SK-N-SH (cell line): ENCODE measurements around the gene MET.

ENCODE experiments used
- GABPA ChIP-seq: IDR thresholded peaks from 2 replicates; pipeline ENCODE4 v1.4.0; 2012; ENCODE audit warnings: low read depth, mild to moderate bottlenecking
- POLR2AphosphoS5 ChIP-seq: IDR thresholded peaks from 2 replicates; pipeline ENCODE4 v1.6.1; 2012; ENCODE audit warnings: low read depth, low read length
- SIN3A ChIP-seq: IDR thresholded peaks from 2 replicates; pipeline ENCODE4 v1.6.1; 2012; ENCODE audit warnings: low read depth, mild to moderate bottlenecking, low read length, moderate library complexity, borderline replicate concordance
- TAF1 ChIP-seq: IDR thresholded peaks from 2 replicates; pipeline ENCODE4 v1.6.1; 2012; ENCODE audit warnings: low read depth, mild to moderate bottlenecking, low read length, moderate library complexity, borderline replicate concordance
- TCF12 ChIP-seq: IDR thresholded peaks from 2 replicates; pipeline ENCODE4 v1.4.0; 2012
- TF ChIP-seq, protein P1 (sequence below): IDR thresholded peaks from 2 replicates; pipeline ENCODE4 v1.4.0; 2012; ENCODE audit warnings: low read depth
- TF ChIP-seq, protein P2 (sequence below): fragments of 200-600 bp; sonication (generic); IDR thresholded peaks from 2 replicates; pipeline ENCODE4 v1.6.1; 2017; ENCODE audit warnings: antibody characterized with exemption, mild to moderate bottlenecking, moderate library complexity

DNA sequence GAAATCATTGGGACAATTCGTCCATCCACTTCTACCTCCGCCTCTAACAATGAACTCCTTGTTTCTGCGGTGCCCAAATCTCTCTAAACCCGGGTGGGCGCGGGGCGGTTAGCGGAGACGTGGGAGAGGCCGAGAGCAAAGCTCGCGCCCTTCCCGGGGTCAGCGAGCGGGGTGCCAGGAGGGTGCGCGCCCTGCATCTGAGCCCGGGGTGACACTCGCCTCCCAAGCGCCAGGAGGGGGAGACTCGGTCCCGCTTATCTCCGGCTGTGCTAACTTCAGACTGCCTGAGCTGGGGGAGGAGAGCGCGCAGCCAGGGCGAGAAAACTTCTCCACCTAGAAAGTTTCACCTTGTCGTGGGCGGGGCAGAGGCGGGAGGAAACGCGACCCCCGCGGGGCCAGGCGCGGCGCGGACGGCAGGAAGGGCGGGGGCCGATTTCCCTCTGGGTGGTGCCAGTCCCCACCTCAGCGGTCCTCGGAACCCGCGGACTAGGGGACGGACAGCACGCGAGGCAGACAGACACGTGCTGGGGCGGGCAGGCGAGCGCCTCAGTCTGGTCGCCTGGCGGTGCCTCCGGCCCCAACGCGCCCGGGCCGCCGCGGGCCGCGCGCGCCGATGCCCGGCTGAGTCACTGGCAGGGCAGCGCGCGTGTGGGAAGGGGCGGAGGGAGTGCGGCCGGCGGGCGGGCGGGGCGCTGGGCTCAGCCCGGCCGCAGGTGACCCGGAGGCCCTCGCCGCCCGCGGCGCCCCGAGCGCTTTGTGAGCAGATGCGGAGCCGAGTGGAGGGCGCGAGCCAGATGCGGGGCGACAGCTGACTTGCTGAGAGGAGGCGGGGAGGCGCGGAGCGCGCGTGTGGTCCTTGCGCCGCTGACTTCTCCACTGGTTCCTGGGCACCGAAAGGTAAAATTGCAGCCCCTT, at the start of gene MET:
- TF ChIP-seq, protein P1, sequence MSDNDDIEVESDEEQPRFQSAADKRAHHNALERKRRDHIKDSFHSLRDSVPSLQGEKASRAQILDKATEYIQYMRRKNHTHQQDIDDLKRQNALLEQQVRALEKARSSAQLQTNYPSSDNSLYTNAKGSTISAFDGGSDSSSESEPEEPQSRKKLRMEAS, result peak; percentile 95
- TF ChIP-seq TAF1 (0 out of 2 replicates have a peak, but pooled peaks have one; percentile 19), TCF12 (no peak), GABPA (no peak), SIN3A (peak; percentile 16; the same call in 1 of the 2 replicates), POLR2AphosphoS5 (peak; percentile 32; the same call in 1 of the 2 replicates)
- TF ChIP-seq, protein P2, sequence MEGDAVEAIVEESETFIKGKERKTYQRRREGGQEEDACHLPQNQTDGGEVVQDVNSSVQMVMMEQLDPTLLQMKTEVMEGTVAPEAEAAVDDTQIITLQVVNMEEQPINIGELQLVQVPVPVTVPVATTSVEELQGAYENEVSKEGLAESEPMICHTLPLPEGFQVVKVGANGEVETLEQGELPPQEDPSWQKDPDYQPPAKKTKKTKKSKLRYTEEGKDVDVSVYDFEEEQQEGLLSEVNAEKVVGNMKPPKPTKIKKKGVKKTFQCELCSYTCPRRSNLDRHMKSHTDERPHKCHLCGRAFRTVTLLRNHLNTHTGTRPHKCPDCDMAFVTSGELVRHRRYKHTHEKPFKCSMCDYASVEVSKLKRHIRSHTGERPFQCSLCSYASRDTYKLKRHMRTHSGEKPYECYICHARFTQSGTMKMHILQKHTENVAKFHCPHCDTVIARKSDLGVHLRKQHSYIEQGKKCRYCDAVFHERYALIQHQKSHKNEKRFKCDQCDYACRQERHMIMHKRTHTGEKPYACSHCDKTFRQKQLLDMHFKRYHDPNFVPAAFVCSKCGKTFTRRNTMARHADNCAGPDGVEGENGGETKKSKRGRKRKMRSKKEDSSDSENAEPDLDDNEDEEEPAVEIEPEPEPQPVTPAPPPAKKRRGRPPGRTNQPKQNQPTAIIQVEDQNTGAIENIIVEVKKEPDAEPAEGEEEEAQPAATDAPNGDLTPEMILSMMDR, result peak; percentile 67
